Measurements from ENCODE around the gene CCL21.

Gene CCL21

DNA sequence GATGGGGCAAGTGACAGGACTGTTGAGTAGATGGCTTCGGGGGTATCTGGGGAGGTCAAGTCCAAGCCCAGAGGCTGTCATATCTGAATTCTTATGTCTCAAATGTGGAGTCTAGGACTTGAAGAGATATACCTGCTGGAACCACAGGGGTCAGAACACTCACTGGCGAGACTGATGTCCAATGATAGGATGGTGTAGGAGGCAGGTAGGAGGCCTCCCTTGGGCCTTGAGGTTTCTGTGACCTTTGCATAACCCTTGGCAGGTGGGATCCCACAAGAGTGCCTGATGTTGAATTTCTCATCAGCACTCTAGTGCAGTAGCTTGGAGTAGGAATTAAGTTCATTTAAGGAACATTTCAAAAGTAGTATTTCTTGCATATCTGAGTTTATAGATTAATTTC lies 2.8 kb downstream of the CCL21 start:
- DNase-seq (ENCODE audit: low read depth), result no peak

DNA sequence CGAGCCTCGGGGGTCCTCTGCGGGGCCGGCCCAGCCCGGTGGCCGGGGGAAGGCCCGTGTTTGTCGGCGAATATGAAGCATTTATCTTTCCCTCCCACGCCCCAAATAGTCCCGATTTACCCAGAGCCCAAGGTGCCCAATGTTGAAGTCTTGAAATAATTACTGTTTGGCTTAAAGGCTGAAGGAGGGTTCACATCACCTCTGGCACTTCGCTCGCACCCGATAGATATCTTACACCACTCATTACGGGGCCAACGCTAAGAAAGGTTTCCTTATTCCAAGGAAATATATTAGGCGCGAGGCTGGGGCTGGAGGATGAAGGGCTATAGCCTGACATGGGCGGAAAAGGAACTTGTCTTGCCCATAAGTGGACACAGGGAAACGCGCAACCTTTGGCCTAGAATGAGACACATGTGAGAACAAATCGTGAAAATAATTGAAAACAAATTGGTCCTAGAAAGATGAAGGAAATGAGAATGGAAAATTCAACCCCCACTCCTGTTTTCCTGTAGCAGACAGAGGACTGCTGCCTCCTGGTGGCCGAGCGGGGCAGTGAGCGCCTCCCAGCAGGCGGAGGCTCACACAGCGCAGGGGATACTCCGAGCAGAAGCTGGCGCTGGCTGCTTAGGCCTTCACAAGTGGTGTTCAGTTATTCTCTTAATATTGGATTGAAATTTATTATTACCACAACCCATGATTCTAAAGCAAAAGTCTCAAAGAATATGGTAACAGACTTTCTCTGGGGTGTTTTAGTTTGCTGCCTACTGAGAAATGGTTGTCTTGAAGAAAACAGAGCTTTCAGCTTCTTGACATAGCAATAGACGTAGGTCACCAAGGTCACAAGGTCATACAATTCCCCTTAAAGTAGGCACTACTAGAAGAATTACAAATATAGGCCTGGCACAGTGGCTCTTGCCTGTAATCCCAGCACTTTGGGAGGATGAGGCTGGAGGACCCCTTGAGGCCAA lies 7.9 kb downstream of the CCL21 start:
- DNase-seq (ENCODE audit: low read depth), result peak; percentile 61

DNA sequence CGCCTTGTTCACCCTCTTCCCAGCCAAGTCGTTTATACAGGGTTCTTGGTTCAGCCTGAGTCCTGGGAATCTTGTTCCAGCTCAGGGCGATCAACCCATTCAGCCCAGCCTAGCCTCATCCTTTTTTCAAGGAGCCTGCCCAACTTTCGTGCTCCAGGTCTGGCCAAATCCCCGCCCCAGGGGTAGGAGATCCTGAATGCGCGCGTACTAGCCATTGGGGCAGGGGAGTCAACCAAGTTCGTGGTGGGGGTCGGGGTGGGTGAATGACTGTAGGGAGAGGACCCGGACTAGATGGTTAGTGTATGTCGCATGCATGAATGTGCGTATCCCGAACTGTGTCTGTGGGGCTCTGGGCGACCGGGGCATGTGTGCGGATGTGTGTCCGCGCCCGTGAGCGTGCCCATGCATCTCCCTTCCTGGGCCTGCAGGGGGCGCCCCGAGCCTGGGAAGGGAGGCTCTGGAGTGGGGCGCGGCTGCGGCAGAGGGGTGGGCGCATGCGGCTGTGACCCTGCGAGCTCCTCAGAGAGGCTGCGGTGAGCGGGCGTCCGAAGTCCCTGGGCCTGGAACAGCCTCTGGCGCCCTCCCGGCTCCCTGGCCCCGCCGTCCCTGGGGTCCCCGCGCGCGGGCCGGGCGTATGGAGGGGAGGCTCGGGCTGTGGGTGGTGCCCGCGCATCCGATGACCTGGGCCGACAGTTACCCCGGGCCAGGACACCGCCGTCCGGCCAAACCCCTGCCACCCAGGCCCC lies 8.7 kb downstream of the CCL21 start:
- DNase-seq (ENCODE audit: low read depth), result no peak

DNA sequence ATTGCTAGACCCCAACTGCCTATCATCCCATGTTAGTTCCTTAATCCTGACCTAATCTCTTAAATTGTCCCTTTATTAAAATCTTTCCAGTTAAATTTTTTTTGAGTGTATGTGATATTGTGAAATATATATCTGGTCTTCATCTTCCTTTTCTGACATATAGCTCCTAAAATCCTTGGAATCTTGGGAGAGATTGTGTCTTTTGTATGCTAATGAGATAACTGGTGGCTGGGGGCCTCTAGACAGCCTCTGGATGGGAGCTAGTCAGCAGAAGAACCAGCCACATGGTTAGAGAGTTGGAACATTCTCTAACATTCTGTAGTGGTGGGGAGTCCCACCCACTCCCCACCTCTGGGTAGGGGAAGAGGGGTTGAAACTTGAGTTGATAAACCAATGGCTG lies 15.1 kb downstream of the CCL21 start:
- DNase-seq (ENCODE audit: low read depth), result no peak

DNA sequence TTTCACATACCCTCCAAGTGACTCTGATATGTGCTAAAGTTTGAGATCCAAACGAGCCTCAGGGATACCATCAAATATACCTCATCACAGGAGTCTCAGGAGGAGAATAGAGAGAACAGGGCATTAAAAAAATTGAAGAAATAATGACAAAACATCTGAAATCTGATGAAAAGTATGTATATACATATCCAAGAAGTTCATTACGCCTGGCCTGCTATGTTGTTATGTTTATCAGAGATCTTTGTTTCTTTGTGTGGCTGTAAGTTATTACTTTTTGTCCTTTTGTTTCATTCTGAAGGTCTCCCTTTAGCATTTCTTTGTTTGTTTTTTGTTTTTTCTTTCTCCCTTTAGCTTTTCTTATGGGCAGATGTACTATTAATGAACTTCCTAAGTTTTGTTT lies 16.4 kb downstream of the CCL21 start:
- no peak for DNase-seq (ENCODE audit: low read depth)

DNA sequence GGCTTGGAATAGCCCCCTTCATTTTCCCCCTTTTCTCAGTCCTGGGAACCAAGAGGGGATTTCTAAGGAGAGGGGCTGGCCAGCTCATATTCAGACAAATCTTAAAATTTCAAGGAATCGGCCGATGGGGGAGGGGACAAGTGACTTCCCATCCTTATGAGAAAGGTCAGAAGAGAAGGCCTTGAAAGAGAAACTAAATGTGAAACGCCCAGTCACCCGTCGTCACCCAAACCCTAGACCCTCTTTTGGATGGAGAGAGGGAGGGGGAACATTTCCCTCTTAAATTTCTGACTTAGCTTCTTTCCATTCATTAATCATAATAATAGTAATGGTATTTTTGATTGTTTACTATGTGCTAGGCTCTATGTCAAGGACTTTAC lies 18.0 kb downstream of the CCL21 start:
- DNase-seq (ENCODE audit: low read depth), result no peak

DNA sequence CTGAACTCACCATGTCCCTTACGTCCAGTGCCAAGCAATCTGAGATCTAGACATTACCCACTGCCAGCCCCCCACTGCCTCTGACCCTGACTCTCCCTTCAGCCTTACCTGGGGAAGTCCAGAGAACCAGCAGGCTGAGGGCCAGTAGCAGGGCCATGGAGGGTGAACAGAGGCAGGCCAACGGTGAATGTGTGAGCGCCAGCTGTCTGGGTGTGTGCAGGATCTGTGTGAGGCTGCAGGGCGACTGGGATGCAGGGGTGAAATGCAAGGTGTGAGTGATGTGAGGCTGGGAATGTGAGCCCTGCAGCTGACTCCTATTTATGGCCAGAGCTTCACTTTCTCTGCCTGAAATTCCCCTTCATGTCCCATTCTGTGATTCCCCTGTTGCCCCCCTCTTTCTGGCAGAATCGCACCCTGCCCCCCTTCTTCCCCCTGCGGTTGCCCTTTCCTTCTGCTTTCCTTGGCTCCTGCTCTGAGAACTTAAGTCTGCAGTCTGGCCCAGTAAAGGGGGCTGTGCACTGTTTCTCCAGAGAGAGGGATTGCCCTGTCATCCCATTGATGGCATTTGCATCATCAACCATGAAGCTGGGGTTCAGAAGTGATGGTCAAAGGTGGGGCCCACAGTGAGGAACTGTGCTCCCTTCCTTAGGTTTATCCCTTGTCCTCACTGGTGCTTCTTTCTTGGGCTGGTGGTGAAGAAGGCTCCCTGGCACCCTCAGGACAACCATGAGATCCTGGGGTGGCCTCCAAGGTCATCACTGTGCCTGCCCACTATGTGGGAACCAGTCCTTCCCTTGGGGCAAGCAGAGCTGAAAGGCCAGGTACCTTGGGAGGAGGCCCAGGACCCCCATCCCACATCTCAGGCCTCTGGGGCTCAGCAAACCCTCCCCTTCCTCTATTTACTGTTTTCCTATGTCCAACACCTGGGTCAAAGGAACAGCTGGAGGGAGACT lies 18.7 kb downstream of the CCL21 start, which contains the start of gene CCL19:
Gene CCL19, minus strand, starts transcription at position 294 of the 953 bp plus-strand sequence. Its CDS starts 137 bp downstream, at position 157.
- DNase-seq (ENCODE audit: low read depth), result no peak

DNA sequence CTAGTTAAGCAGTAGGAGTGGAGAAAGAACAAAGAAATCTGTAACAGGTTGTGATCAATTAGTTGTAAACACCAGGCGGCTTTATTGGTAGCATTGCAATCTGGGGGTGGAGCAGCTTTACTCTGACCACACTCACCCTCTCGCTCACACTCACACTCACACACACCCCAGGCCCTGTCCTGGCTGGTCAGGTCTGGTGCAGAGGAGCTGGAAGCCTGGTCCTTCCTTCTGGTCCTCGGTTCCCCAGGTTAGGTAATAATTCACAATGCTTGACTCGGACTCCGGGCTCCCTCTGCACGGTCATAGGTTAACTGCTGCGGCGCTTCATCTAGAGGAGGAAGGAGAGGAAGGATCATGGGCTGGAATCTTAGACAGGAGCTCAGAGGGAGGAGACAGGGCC lies 20.4 kb downstream of the CCL21 start:
- no peak for DNase-seq (ENCODE audit: low read depth)

DNA sequence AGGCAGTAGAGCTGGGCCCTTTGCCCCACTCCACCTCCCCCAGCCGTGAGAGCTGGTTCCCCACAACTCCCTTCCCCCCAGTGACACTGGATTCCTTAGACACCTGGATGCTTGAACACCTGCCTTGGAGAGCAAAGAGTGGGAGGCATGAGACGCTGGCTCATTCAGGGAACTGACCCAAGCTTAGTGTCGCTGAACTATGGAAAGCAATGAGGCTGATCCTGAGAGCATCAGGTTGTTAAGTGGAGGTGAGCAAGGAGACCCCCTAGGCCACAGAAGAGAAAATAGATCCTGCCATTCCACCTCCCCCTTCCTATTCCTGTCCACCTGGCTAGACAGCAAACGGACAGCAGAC lies 20.8 kb downstream of the CCL21 start:
- no peak for DNase-seq (ENCODE audit: low read depth)

DNA sequence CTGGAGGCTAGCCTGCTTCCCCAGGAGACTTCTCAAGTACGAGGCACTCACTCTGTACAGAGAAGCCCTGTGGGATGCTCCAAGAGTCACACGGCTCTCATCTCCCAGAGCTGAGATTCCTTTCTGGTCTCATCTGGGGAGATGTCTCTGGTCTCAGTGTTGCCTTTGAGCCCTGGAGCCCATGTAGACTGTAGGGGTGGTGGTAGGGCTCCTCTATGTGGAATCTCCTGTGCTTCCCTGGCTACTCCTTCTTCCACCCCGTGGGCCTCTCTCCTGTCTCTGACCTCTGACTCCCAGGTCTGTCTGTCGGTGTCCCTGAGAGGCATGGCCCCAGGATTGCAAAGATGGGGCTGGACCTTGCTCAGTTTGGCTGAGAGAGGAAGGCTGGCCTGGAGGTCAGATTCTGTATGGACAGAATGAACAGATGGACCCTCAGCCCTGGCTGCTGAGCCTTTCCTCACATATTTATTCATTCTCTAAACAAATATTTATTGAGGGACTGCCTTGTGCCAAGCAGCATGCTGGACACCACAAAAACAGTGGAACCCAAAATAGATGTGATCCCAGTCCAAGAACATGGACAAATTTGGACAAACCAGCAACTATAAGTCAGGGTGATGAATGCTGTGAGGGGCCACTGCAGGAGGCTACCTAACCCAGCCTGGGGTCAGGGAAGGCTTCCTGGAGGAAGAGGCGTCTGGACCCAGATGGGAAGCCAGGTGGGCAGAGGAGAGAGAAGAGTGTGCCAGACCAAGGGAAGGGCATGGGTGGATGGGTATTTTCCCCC lies 21.4 kb downstream of the CCL21 start:
- DNase-seq (ENCODE audit: low read depth), result no peak

DNA sequence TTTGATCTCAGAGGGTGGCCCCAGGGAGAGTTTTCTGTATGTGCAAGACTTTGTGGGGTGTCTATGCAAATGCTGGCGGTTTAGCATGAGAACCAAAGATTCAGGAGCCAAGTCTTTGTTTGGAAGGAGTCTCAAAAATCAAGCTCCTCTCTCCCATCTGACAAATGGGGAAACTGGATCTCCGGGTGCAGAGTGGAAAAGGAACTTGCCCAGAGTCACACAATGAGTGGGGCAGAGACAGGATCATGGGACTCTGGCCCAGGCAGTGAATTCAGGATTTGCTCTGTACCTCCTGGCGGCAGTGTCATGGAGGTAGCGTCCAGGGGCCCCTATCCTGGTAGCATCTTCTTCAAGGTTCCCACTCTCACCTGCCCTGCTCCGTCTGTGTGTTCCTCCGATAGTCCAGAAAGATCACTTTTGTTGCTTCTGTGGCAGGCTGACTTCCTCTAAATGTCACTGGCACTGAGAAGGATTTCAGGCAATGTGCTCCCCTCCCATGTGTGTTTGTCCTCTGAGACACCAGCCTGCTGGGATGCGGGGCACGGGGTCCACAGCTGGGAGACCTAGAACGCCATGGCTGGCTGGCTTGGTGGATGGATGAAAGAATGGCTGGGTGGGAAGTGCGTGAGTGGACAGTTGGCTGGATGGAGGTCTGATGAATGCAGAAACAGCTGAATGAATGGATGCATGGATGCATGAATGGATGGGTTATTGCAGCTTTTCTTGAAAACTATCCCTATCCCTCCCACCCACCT lies 22.5 kb downstream of the CCL21 start:
- DNase-seq (ENCODE audit: low read depth), result no peak

DNA sequence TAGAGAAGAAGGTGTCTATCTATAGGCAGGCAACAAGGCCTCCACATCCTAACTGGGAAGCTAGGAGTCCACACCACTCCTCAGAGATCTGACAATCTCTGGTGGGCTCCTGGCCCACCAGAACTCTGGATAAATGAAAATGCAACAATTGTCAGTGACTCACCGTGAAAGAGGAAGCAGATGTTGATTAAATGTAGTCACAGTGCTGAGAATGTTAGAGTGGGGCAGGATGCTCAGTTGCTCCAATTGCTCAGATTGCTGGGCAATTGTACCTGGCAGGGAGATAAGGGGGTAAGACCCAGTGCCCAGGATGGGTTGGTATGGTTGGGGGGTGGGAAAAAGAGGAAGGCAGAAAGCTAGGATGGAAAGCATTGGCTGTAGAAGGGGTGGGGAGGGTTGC lies 23.2 kb downstream of the CCL21 start:
- no peak for DNase-seq (ENCODE audit: low read depth)

DNA sequence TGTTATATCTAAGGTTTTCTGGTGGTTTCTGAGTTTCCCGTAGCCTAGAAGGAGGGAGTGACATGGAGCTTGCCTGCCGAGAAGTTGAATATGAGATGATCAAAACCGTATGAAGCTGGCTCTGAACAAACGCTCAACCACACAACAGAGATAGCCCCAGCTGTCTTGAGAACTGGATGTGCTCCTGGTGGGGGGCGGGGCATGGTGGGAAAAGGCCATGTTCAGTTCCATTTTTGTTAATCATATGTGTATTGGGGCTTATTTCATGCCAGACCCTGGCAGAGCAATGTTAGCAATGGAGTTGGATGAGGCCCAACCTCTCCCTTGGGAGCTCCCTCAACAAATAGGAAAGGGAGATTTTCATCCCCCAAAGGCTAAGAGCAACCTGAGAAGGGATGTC lies 23.7 kb downstream of the CCL21 start:
- no peak for DNase-seq (ENCODE audit: low read depth)

DNA sequence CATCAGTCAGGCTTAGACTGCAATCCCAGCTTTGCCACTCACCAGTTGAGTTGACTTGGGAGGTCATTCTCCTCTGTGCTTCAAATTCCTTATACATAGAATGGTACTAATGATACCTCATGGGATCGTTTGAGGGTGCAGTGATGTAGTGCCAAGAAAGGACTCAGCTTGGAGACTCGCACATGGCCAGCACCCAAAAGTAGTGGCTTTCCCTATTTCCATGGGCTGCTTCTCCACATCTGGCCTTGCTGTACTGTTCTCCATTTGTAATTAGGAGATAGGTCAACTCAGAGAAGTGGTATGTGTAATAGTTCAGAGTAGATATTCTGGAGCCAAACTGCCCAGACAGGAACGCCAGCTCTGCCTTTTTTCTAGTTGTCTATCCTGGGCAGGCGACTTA lies 24.3 kb downstream of the CCL21 start:
- peak; percentile 62 for DNase-seq (ENCODE audit: low read depth)

DNA sequence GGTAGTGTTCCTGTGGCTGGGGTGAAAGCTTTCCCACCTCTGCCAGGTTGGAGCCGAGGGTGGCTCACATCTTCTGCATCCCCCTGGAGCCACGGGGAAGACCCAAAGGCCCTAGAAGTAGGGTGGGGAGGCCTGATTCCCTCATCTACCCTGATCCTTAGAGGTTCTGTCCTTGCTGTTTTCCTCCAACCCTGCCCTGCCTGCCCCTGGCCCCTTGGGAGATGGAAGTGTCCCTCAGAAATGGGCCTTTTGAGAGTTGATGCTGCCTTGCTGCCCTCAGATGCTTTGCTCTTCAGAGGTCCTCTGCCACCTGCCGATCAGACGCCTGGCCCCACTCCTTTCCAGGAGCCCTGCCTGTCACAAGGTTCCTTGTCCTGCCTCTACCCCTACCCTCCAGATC lies 25.1 kb downstream of the CCL21 start:
- no peak for DNase-seq (ENCODE audit: low read depth)

DNA sequence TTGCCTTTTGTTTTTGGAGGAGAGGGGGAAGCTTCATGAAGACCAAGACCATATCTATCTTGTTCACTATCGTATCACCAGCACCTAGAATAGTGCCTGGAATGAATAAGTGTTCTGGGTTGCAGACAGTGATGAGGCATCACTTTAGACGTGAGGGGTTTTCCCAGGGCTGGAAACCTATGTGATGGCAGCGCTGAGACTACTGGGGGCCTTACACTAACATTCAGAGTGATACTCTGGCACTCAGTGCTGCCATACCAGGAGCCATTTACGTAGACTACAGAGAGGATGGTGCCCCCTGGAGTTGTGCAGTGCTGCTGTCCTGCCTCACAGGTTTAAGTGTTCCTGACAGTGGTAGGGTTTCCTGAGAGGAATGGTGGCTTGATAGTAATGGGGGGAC lies 25.8 kb downstream of the CCL21 start:
- DNase-seq (ENCODE audit: low read depth), result no peak

DNA sequence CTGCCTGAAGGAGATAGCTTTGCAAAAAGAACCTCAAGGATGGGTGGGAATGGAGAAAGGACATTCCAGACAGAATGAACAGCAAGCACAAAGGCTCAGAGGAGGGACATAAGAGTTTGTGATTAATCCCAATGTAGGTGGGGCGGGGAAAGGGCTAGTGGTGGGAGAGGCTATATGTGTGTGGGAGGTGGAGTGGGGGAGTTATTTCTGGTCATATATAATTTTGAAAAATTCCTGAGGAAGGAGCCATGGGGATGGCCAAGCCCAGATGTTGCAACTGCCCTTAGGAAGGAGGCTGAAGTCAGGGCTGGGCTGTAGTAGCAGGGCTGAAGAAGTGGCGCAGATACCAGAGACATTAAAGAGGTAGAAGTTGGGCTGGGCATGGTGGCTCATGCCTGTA lies 34.1 kb downstream of the CCL21 start:
- no peak for DNase-seq (ENCODE audit: low read depth)

DNA sequence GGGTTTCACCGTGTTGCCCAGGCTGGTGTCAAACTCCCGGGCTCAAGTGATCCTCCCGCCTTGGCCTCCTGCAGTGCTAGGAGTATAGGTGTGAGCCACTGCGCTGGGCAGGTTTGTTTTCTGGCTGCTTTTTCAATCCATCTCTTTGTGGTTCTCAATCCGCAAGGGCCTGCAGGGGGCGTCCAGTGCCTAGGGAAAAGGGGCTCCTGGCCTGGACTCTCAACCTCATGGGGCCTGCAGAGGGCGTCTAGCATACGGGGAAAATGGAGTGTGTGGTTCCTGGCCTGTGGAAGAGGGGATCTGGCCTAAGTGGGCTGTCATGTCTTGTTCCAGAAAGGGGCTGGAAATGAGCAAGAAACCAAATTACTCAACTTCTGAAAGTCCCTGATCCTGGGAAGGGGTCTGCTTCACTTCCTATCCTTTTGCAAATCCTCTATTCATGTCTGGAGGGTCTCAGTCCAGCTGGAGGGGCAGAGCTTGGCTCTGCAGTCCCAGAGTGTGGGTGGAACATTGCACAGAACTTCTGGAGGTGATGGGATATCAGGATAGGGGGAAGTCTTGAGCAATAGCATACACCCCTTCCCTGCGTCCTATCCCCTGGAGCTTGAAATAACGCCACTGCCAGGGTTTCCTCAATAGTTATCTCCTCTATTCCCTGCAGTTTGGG lies 34.8 kb downstream of the CCL21 start:
- DNase-seq (ENCODE audit: low read depth), result no peak

DNA sequence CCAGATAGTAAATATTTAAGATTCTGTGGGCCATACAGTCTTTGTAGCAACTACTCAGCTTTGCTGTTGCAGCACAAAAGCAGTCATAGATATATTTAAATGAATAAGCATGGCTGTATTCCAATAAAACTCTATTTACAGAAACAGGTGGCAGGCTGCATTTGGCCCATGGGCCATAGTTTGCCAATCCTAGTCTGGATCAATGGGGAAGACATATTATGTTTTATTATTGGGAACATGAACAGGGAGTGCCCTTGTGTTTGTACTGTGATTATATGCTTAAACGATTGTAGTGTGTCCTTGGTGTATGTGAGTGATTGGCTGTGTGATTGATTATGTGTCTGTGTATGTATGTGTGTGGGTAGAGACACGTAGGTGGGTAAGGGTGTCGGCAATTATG lies 35.5 kb downstream of the CCL21 start:
- DNase-seq (ENCODE audit: low read depth), result no peak

DNA sequence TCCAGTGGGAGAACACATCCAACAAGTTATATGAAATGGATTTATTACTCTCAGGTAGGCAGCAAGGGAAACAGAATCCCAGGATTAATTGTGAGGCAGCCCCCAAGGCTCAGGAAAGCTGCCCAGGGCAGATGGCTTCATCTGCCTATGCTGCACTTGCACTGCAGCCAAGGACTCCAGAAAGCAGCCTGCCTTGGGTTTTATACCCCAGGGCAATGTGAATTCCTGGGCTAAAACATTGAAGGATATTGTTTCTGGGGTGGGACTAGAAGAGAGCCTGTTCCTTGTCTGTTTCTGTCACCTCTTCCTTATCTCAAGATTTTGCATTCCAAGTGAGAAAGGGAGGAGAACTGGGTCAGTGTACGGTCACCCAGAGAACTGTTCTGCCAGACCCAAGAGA lies 38.6 kb downstream of the CCL21 start:
- no peak for DNase-seq (ENCODE audit: low read depth)

All from GM04503 (cell line).